Right cardiac atrium (tissue), 5 donors: ENCODE measurements around the gene PTPRG. TPM values are rescaled to one million over a fixed set of nuclear protein-coding genes. Genes with fewer than 3 reads are reported as not detected.
A peak's percentile ranks its signal among the peaks of the same experiment; 100 is the strongest.

Experiments
- ATAC-seq, 2 donors: fragments of 200-7000 bp; cut with Tn5 transposase; one replicate each; pipeline versions ENCODE4 v1.8.0 to v1.9.1; 2020; ENCODE audit warnings: moderate library complexity in 2 of 2, mild to moderate bottlenecking in 1 of 2
- DNase-seq, 3 donors: peaks; one replicate each; pipeline ENCODE4 v3.0.0-alpha.2; 2020
- H3K27ac ChIP-seq: one replicate; pipeline ENCODE4 v1.5.1; 2013; ENCODE audit warnings: mild to moderate bottlenecking, low read length, control low read depth, moderate library complexity
- H3K27me3 ChIP-seq: one replicate; pipeline ENCODE4 v1.6.1; 2013; ENCODE audit not compliant: control insufficient read depth, insufficient read depth
- H3K4me1 ChIP-seq: one replicate; pipeline ENCODE4 v1.6.1; 2013; ENCODE audit warnings: low read length; ENCODE audit not compliant: control insufficient read depth, insufficient read depth
- H3K4me3 ChIP-seq: one replicate; pipeline ENCODE4 v1.5.1; 2013; ENCODE audit warnings: low read length, control low read depth
- H3K9me3 ChIP-seq: one replicate; pipeline ENCODE4 v1.6.1; 2013; ENCODE audit warnings: low read length; ENCODE audit not compliant: control insufficient read depth
- WGBS: extraction: QIAGEN DNeasy Blood & Tissue Kit; methylation state at CpG from one replicate; pipeline ENCODE4 v1.1.7; 2013; 5-methylcytosine and 5-hydroxymethylcytosine counted together
- intact Hi-C, 4 donors: fragments of 100-400 bp; cut with DNase I; formaldehyde crosslinking; loops; one replicate each; pipeline versions ENCODE4 v1.11.0 to v1.14.0; 2022 to 2023
- polyA plus RNA-seq: library from polyadenylated mRNA; stranded (reverse); fragments of 200-250 nt; gene quantifications from one replicate; pipeline ENCODE4 v1.2.3, GENCODE V29; 2013
- total RNA-seq, 4 donors: library from RNA; stranded (reverse); fragmentation: NEBNext Ultra II Directional; extraction: Animal tissue kit (Norgen Biotek cat#: 25700); gene quantifications; one replicate each; pipeline ENCODE4 v1.2.1, GENCODE V29; 2021
- donor health status: healthy with polysubstance abuse.
- donor health status: DM: no; HTN: yes; CAD: no.
- donor health status: DM: no; HTN: no; CAD: no.
- donor health status: DM: no; HTN: yes; CAD: no; lungs with severe emphysema.
- donor health status: DM: yes; HTN: yes; CAD: no.

Gene PTPRG
- total and polyA plus RNA-seq, 5 donors = 8.6 to 50.7 (median 32.3) TPM

- Histone ChIP-seq H3K4me3 (no peak overlapping the region), H3K27ac (no peak overlapping the region), H3K27me3 (no peaks in the 10 kb centered on the region), H3K9me3 (no peaks in the 10 kb centered on the region), H3K4me1 (peaks cover 2% of the 10 kb centered on the region)
- intact Hi-C loops = loop anchor here in 1 of 4 donors (10.0 kb wide), 1 partner anchor 62 kb away; no protein-coding TSS in a partner anchor
- DNase-seq (no peak), ATAC-seq (no peak)
- WGBS = 85% methylated on average over 5 of the region's 5 CpGs
These were observed 11.5 kb downstream of the PTPRG start for GRCh38 chr3:61572879-61573278.

- intact Hi-C loops = loop anchor here in 1 of 4 donors (10.0 kb wide), 1 partner anchor 61 kb away; no protein-coding TSS in a partner anchor
These were observed 12.1 kb downstream of the PTPRG start for GRCh38 chr3:61573441-61573840.

GRCh38 chr3:61574854-61575253 is 13.5 kb downstream of the PTPRG start:
- no peaks in the 10 kb centered on the region for H3K9me3 ChIP-seq
- WGBS = 87% methylated on average over 11 of the region's 11 CpGs
- H3K27me3 ChIP-seq = no peaks in the 10 kb centered on the region
- intact Hi-C loops = loop anchor here in 1 of 4 donors (10.0 kb wide), 1 partner anchor 60 kb away; no protein-coding TSS in a partner anchor
- H3K4me1 ChIP-seq = peaks cover 12% of the 10 kb centered on the region
- ATAC-seq (peak in 1 of 2 donors; percentile 22), DNase-seq (peak in 1 of 3 donors; percentile 31)
- no peak overlapping the region for H3K27ac ChIP-seq
- no peak overlapping the region for H3K4me3 ChIP-seq

More at GRCh38 chr3:61573441-61573840, 12.1 kb downstream of the PTPRG start:
- H3K4me1 ChIP-seq = peaks cover 5% of the 10 kb centered on the region
- DNase-seq (no peak), ATAC-seq (no peak)
- H3K27me3 ChIP-seq = no peaks in the 10 kb centered on the region
- WGBS = 65% methylated on average over 3 of the region's 3 CpGs
- no peak overlapping the region for H3K27ac ChIP-seq
- H3K9me3 ChIP-seq = no peaks in the 10 kb centered on the region
- H3K4me3 ChIP-seq = no peak overlapping the region

- no peak for DNase-seq
- no peak for ATAC-seq
- Histone ChIP-seq H3K4me1 (peaks cover 12% of the 10 kb centered on the region), H3K27me3 (no peaks in the 10 kb centered on the region), H3K9me3 (no peaks in the 10 kb centered on the region), H3K27ac (no peak overlapping the region), H3K4me3 (no peak overlapping the region)
- intact Hi-C loops = loop anchor here in 1 of 4 donors (10.0 kb wide), 1 partner anchor 59 kb away; no protein-coding TSS in a partner anchor
- WGBS = 85% methylated on average over 4 of the region's 4 CpGs
These were observed 14.5 kb downstream of the PTPRG start for GRCh38 chr3:61575893-61576292.

GRCh38 chr3:61577760-61578159 is 16.4 kb downstream of the PTPRG start:
- H3K27ac ChIP-seq = no peak overlapping the region
- no peaks in the 10 kb centered on the region for H3K9me3 ChIP-seq
- DNase-seq (no peak), ATAC-seq (no peak)
- H3K27me3 ChIP-seq = no peaks in the 10 kb centered on the region
- intact Hi-C loops = loop anchor here in 1 of 4 donors (10.0 kb wide), 1 partner anchor 57 kb away; no protein-coding TSS in a partner anchor
- H3K4me3 ChIP-seq = no peak overlapping the region
- WGBS = 71% methylated on average over 3 of the region's 3 CpGs
- peaks cover 12% of the 10 kb centered on the region for H3K4me1 ChIP-seq

- no peak for DNase-seq
- no peaks in the 10 kb centered on the region for H3K27me3 ChIP-seq
- peak overlapping the region; percentile 24 for H3K27ac ChIP-seq
- H3K4me1 ChIP-seq = peaks cover 20% of the 10 kb centered on the region
- intact Hi-C loops = loop anchor here in 1 of 4 donors (10.0 kb wide), 1 partner anchor 56 kb away; no protein-coding TSS in a partner anchor
- no peaks in the 10 kb centered on the region for H3K9me3 ChIP-seq
- 48% methylated on average over 8 of the region's 8 CpGs for WGBS
- H3K4me3 ChIP-seq = no peak overlapping the region
- peak; percentile 14 to 28 for ATAC-seq
These were observed 17.4 kb downstream of the PTPRG start for GRCh38 chr3:61578667-61579367.

GRCh38 chr3:61579685-61580084 is 18.3 kb downstream of the PTPRG start:
- Histone ChIP-seq H3K27me3 (no peaks in the 10 kb centered on the region), H3K4me3 (no peak overlapping the region), H3K9me3 (no peaks in the 10 kb centered on the region), H3K27ac (no peak overlapping the region), H3K4me1 (peaks cover 20% of the 10 kb centered on the region)
- DNase-seq (no peak), ATAC-seq (no peak)
- intact Hi-C loops = loop anchor here in 1 of 4 donors (10.0 kb wide), 1 partner anchor 55 kb away; no protein-coding TSS in a partner anchor
- WGBS = 96% methylated on average over 4 of the region's 4 CpGs

- DNase-seq = no peak
- no peak overlapping the region for H3K27ac ChIP-seq
These were observed 19.7 kb downstream of the PTPRG start for GRCh38 chr3:61580982-61581643.

GRCh38 chr3:61582287-61582686 is 20.9 kb downstream of the PTPRG start:
- H3K4me1 ChIP-seq = peaks cover 21% of the 10 kb centered on the region
- ATAC-seq (peak; percentile 30 to 57), DNase-seq (no peak)
- H3K27ac ChIP-seq = no peak overlapping the region
- no peaks in the 10 kb centered on the region for H3K9me3 ChIP-seq
- H3K27me3 ChIP-seq = no peaks in the 10 kb centered on the region
- H3K4me3 ChIP-seq = no peak overlapping the region
- intact Hi-C loops = no loop called here
- WGBS = 39% methylated on average over 4 of the region's 4 CpGs

More at GRCh38 chr3:61580982-61581643, 19.7 kb downstream of the PTPRG start:
- H3K4me3 ChIP-seq = no peak overlapping the region
- no peak for ATAC-seq
- peaks cover 20% of the 10 kb centered on the region for H3K4me1 ChIP-seq
- no peaks in the 10 kb centered on the region for H3K27me3 ChIP-seq
- 75% methylated on average over 7 of the region's 7 CpGs for WGBS
- intact Hi-C loops = no loop called here
- no peaks in the 10 kb centered on the region for H3K9me3 ChIP-seq

GRCh38 chr3:61582846-61583245 is 21.5 kb downstream of the PTPRG start:
- Histone ChIP-seq H3K4me1 (peaks cover 20% of the 10 kb centered on the region), H3K27me3 (no peaks in the 10 kb centered on the region), H3K9me3 (no peaks in the 10 kb centered on the region), H3K4me3 (no peak overlapping the region), H3K27ac (no peak overlapping the region)
- 81% methylated on average over 4 of the region's 4 CpGs for WGBS
- intact Hi-C loops = no loop called here
- DNase-seq = no peak
- no peak for ATAC-seq
